A549 (cell line): Measurements from ENCODE around the gene ABL1. TPM values are rescaled to one million over a fixed set of nuclear protein-coding genes. Genes with fewer than 3 reads are reported as not detected.
A peak's percentile ranks its signal among the peaks of the same experiment; 100 is the strongest.

Experiments used
- ATAC-seq, 2 experiments: fragments of 200-7000 bp in 1 of 2; fragments of >200 bp in 1 of 2; cut with Nextera tagmentation in 1 of 2; cut with Tn5 transposase in 1 of 2; 3 replicates each; pipeline versions ENCODE4 v1.8.0 to v1.9.1; 2018 to 2020; ENCODE audit warnings: mild to moderate bottlenecking in 1 of 2, moderate library complexity in 1 of 2
- CTCF ChIA-PET: fragments of 300-600 bp; sonication (Branson Sonifier 250); formaldehyde crosslinking; extraction: SDS; loops from one replicate; lab custom pipeline; 2021; ENCODE audit warnings: antibody characterized with exemption, inconsistent platforms; lab: Yijun Ruan, JAX
- POLR2A ChIA-PET: fragments of 350-600 bp; formaldehyde crosslinking; extraction: SDS; loops from one replicate; lab custom pipeline; 2021; ENCODE audit warnings: antibody characterized with exemption, inconsistent platforms; lab: Yijun Ruan, JAX
- DNase-seq, 2 experiments: peaks; one replicate each; pipeline versions ENCODE4 v3.0.0 to v3.0.0-alpha.2; 2011 to 2016; ENCODE audit warnings: low read depth in 1 of 2, low spot score in 1 of 2
- FAIRE-seq: peaks from 2 replicates; lab custom pipeline; 2011; peaks lifted over from hg19 to GRCh38; lab: Jason Lieb, UNC
- H3K27ac ChIP-seq, 2 experiments: fragments of >200 bp; sonication (Bioruptor Twin); formaldehyde crosslinking; 3 replicates each; pipeline ENCODE4 v1.5.1; 2016 to 2017
- H3K4me1 ChIP-seq: fragments of >200 bp; sonication (Bioruptor Twin); formaldehyde crosslinking; 3 replicates; pipeline ENCODE4 v1.6.1; 2016
- H3K4me2 ChIP-seq: fragments of >200 bp; sonication (Bioruptor Twin); formaldehyde crosslinking; 3 replicates; pipeline ENCODE4 v1.6.1; 2016
- H3K4me3 ChIP-seq: fragments of >200 bp; sonication (Bioruptor Twin); formaldehyde crosslinking; 3 replicates; pipeline ENCODE4 v1.5.1; 2016
- H3K9me3 ChIP-seq: fragments of >200 bp; sonication (Bioruptor Twin); formaldehyde crosslinking; 3 replicates; pipeline ENCODE4 v1.6.1; 2016
- BCL3 ChIP-seq: fragments of >200 bp; sonication (Bioruptor Twin); formaldehyde crosslinking; IDR thresholded peaks from 3 replicates; pipeline ENCODE4 v1.6.1; 2016
- CHD2 ChIP-seq: fragments of 150-350 bp; IDR thresholded peaks from 2 replicates; pipeline ENCODE4 v1.6.1; 2014; ENCODE audit warnings: low read length; ENCODE audit not compliant: partially characterized antibody
- FOSB ChIP-seq: fragments of 250-450 bp; sonication (Bioruptor Pico); IDR thresholded peaks from 2 replicates; pipeline ENCODE4 v1.5.0; 2020; ENCODE audit warnings: mild to moderate bottlenecking, moderate library complexity
- FOSL2 ChIP-seq, 2 experiments: fragments of 450-650 bp in 1 of 2; fragments of >200 bp in 1 of 2; sonication (Bioruptor Twin) in 1 of 2; formaldehyde crosslinking; IDR thresholded peaks; 2 replicates each; pipeline versions ENCODE4 v1.5.0 to v1.6.1; 2016 to 2020; ENCODE audit warnings: mild to moderate bottlenecking in 1 of 2, moderate library complexity in 1 of 2
- HES2 ChIP-seq: fragments of >200 bp; sonication (Bioruptor Twin); formaldehyde crosslinking; IDR thresholded peaks from 2 replicates; pipeline ENCODE4 v1.6.1; 2016
- HMGXB4 ChIP-seq: fragments of 250-450 bp; sonication (Bioruptor Pico); IDR thresholded peaks from 2 replicates; pipeline ENCODE4 v1.5.0; 2021; ENCODE audit warnings: mild to moderate bottlenecking, moderate library complexity, borderline replicate concordance
- HOXB13 ChIP-seq: fragments of 250-450 bp; sonication (Bioruptor Pico); IDR thresholded peaks from 2 replicates; pipeline ENCODE4 v1.5.0; 2020; ENCODE audit warnings: low read depth, mild to moderate bottlenecking, moderate library complexity
- HOXB5 ChIP-seq: fragments of 250-450 bp; sonication (Bioruptor Pico); IDR thresholded peaks from 2 replicates; pipeline ENCODE4 v1.5.0; 2020; ENCODE audit warnings: mild to moderate bottlenecking, moderate library complexity
- KDM1A ChIP-seq: fragments of 200-600 bp; sonication (generic); IDR thresholded peaks from 2 replicates; pipeline ENCODE4 v1.6.1; 2016; ENCODE audit warnings: low read depth, mild to moderate bottlenecking
- KDM5A ChIP-seq: fragments of 200-600 bp; sonication (generic); IDR thresholded peaks from 2 replicates; pipeline ENCODE4 v1.6.1; 2016; ENCODE audit warnings: antibody characterized with exemption, mild to moderate bottlenecking
- MAFK ChIP-seq: fragments of 450-650 bp; IDR thresholded peaks from 2 replicates; pipeline ENCODE4 v1.6.1; 2014; ENCODE audit not compliant: partially characterized antibody
- MAX ChIP-seq: IDR thresholded peaks from 2 replicates; pipeline ENCODE4 v1.6.1; 2012
- MYC ChIP-seq: IDR thresholded peaks from 2 replicates; pipeline ENCODE4 v1.6.1; 2012; ENCODE audit warnings: mild to moderate bottlenecking, inconsistent platforms, low read length, improper control_type of control experiment, borderline replicate concordance
- NR3C1 ChIP-seq: fragments of >200 bp; sonication (Bioruptor Twin); formaldehyde crosslinking; IDR thresholded peaks from 3 replicates; pipeline ENCODE4 v1.6.1; 2017
- POLR2A ChIP-seq: IDR thresholded peaks from 2 replicates; pipeline ENCODE4 v1.6.1; 2012; ENCODE audit warnings: mild to moderate bottlenecking, low read length
- POLR2AphosphoS2 ChIP-seq: conservative IDR thresholded peaks from 2 replicates; pipeline ENCODE4 v1.6.1; 2012; ENCODE audit warnings: low read length, improper control_type of control experiment, inconsistent platforms
- RAD21 ChIP-seq, 2 experiments: fragments of >200 bp in 1 of 2; sonication (Bioruptor Twin) in 1 of 2; formaldehyde crosslinking in 1 of 2; IDR thresholded peaks in 1 of 2; conservative IDR thresholded peaks in 1 of 2; 2 replicates in 1 of 2; 3 replicates in 1 of 2; pipeline ENCODE4 v1.6.1; 2012 to 2018; ENCODE audit warnings: inconsistent platforms in 1 of 2
- RARB ChIP-seq: fragments of 250-450 bp; sonication (Bioruptor Pico); IDR thresholded peaks from 2 replicates; pipeline ENCODE4 v1.8.0; 2021; ENCODE audit warnings: mild to moderate bottlenecking, moderate library complexity
- RCOR1 ChIP-seq: fragments of 150-350 bp; IDR thresholded peaks from 2 replicates; pipeline ENCODE4 v1.6.1; 2014; ENCODE audit warnings: antibody characterized with exemption, low read length, low read depth
- RFX5 ChIP-seq: fragments of 450-650 bp; IDR thresholded peaks from 2 replicates; pipeline ENCODE4 v1.7.1; 2014; ENCODE audit warnings: antibody characterized with exemption, mild to moderate bottlenecking, moderate library complexity
- RNF2 ChIP-seq: fragments of 200-600 bp; sonication (generic); IDR thresholded peaks from 2 replicates; pipeline ENCODE4 v1.6.1; 2016; ENCODE audit warnings: low read depth, mild to moderate bottlenecking, antibody characterized with exemption, moderate library complexity, borderline replicate concordance
- SMC3 ChIP-seq: fragments of >200 bp; sonication (Bioruptor Twin); formaldehyde crosslinking; IDR thresholded peaks from 3 replicates; pipeline ENCODE4 v1.6.1; 2018; ENCODE audit warnings: inconsistent platforms
- SREBF2 ChIP-seq: fragments of 450-650 bp; IDR thresholded peaks from 2 replicates; pipeline ENCODE4 v1.6.1; 2014; ENCODE audit warnings: mild to moderate bottlenecking, moderate library complexity
- ZC3H11A ChIP-seq: fragments of 450-650 bp; IDR thresholded peaks from 2 replicates; pipeline ENCODE4 v1.6.1; 2014; ENCODE audit warnings: antibody characterized with exemption, mild to moderate bottlenecking
- ZFP36 ChIP-seq: fragments of 450-650 bp; IDR thresholded peaks from 2 replicates; pipeline ENCODE4 v1.6.1; 2014; ENCODE audit warnings: borderline replicate concordance; ENCODE audit not compliant: partially characterized antibody
- WGBS: methylation state at CpG from one replicate; pipeline ENCODE4 v1.1.6; 2017; ENCODE audit errors: missing lambda C conversion rate; 5-methylcytosine and 5-hydroxymethylcytosine counted together
- polyA plus RNA-seq, 4 experiments: library from polyadenylated mRNA; depleted of rRNA in 3 of 4; stranded (reverse); fragments of >200 nt; fragmentation: RNase III in 1 of 4; extraction: RNeasy Plus Mini Kit Qiagen cat#74134 plus additional on column Dnase treatment in 1 of 4; gene quantifications; 2 replicates in 3 of 4; 3 replicates in 1 of 4; pipeline ENCODE4 v1.2.3, GENCODE V29; 2011 to 2017

ABL1 gene
- polyA plus RNA-seq, 2 of the 4 experiments (the other 2 are of a cell fraction) = 26.5 to 32.4 TPM

- no peak for FAIRE-seq
- no peak overlapping the region for H3K27ac ChIP-seq
Measured at GRCh38 chr9:130858739-130859705, 24.0 kb downstream of the ABL1 start.

GRCh38 chr9:130860458-130861316 is 25.6 kb downstream of the ABL1 start:
- Histone ChIP-seq H3K4me3 (no peak overlapping the region), H3K27ac (no peak overlapping the region; a peak in 1 of 6 replicates), H3K9me3 (no peaks in the 10 kb centered on the region)
- WGBS = 87% methylated on average over 28 of the region's 28 CpGs
- peak in 1 of 2 experiments; percentile 39 for DNase-seq
- TF ChIP-seq SMC3 (no peak), RCOR1 (no peak), NR3C1 (no peak), KDM5A (no peak), POLR2AphosphoS2 (no peak), RAD21 (conservative IDR thresholded peaks at IDR 0.05 in 1 of 2, IDR thresholded peaks at IDR 0.05 in 1 of 2) (0 out of 5 replicates have a peak, but pooled peaks of 1 of the 2 experiments have one; percentile 2)
- TF ChIP-seq, all 56 proteins: peak for 1
- CTCF ChIA-PET = interaction anchor here (1.3 to 15.3 kb wide), 5 partner anchors 10 to 153 kb away, joined by 3 to 454 read pairs (median 176); partner anchors contain the start of gene ABL1
- ATAC-seq = peak in 1 of 2 experiments; percentile 30; a peak in 3 of 6 replicates
- Histone ChIP-seq H3K4me1 (peaks cover 22% of the 10 kb centered on the region), H3K4me2 (no peak overlapping the region)
- POLR2A ChIA-PET = no interaction called here
- no peak for FAIRE-seq

More at GRCh38 chr9:130858739-130859705, 24.0 kb downstream of the ABL1 start:
- CTCF ChIA-PET = interaction anchor here (0.7 to 15.3 kb wide), 11 partner anchors 7 to 398 kb away, joined by 3 to 454 read pairs (median 10); partner anchors contain the start of gene ABL1
- no peak for TF ChIP-seq KDM1A
- TF ChIP-seq MYC = no peak
- TF ChIP-seq MAFK = peak; percentile 51
- TF ChIP-seq SREBF2 = no peak
- TF ChIP-seq, all 56 proteins: peak for 1
- no peaks in the 10 kb centered on the region for H3K9me3 ChIP-seq
- ATAC-seq (no peak), DNase-seq (no peak)
- no peak overlapping the region for H3K4me3 ChIP-seq
- 91% methylated on average over 20 of the region's 20 CpGs for WGBS
- H3K4me1 ChIP-seq = peaks cover 22% of the 10 kb centered on the region
- H3K4me2 ChIP-seq = no peak overlapping the region
- POLR2A ChIA-PET = no interaction called here

GRCh38 chr9:130861372-130862180 is 26.5 kb downstream of the ABL1 start:
- peaks cover 22% of the 10 kb centered on the region for H3K4me1 ChIP-seq
- POLR2A ChIA-PET = no interaction called here
- no peak overlapping the region for H3K4me2 ChIP-seq
- DNase-seq (no peak), FAIRE-seq (no peak), ATAC-seq (no peak)
- CTCF ChIA-PET = interaction anchor here (0.9 to 15.3 kb wide), 14 partner anchors 9 to 187 kb away, joined by 3 to 454 read pairs (median 72); partner anchors contain the start of genes ABL1 and LAMC3
- no peak overlapping the region for H3K4me3 ChIP-seq
- 90% methylated on average over 8 of the region's 8 CpGs for WGBS
- H3K27ac ChIP-seq = no peak overlapping the region; a peak in 1 of 6 replicates
- no peaks in the 10 kb centered on the region for H3K9me3 ChIP-seq
- no peak for TF ChIP-seq ZC3H11A
- no peak for TF ChIP-seq KDM1A
- no peak for TF ChIP-seq ZFP36
- TF ChIP-seq BCL3 = no peak
- no peak for TF ChIP-seq MAX
- TF ChIP-seq RFX5 = no peak
- no peak for TF ChIP-seq RCOR1
- no peak for TF ChIP-seq POLR2A
- TF ChIP-seq RARB (CRISPR knock-in tag) = no peak
- TF ChIP-seq HOXB13 (CRISPR knock-in tag) = no peak
- TF ChIP-seq MAFK = no peak
- no peak for TF ChIP-seq FOSL2 (IDR thresholded peaks at IDR 0.05)
- TF ChIP-seq FOSL2 (CRISPR knock-in tag; IDR thresholded peaks at IDR 0.05) = no peak
- no peak for TF ChIP-seq HMGXB4 (CRISPR knock-in tag)
- no peak for TF ChIP-seq HES2
- TF ChIP-seq CHD2 = no peak
- no peak for TF ChIP-seq FOSB (CRISPR knock-in tag)
- TF ChIP-seq RNF2 = no peak
- TF ChIP-seq HOXB5 (CRISPR knock-in tag) = no peak
